Measurements from ENCODE around the gene AQP1.

DNA sequence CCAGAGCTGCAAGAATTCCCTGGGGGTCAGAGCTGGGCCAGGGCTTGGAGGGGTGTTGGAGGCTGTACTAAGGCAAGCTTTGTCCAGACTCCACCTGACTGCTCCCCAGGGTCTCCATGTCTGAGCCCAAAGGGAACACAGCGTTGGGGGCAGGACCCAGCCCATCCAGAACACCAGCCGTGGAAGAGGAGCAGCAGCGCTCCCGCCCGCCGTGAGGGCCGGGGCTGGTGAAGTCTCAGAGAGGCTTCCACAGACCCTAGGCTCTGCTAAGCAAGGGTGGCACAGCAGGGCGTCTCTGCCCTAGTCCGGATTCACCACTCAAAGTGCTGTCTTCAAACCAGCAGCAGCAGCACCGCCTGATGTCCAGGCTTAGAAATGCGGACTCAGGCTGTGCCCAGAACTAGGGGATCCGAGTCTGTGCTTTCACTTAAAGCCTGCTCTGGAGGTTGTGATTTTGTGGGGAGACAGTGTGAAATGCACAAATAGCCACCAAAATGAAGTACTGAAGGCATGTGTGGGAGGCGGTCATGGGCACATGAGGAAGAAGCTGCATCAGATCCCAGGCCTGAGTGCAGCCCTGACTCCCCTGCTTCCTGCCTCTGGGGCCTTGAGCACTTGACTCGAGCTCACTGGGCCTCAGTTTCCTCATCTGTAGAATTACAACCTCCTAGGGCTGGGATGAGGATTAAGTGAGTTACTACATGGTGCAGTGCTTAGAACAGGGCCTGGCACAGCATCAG, 16.6 kb upstream of the AQP1 start:
- peak in 1 of 3 experiments; percentile 8 for TF ChIP-seq CTCF (optimal IDR thresholded peaks at IDR 0.05 in 1 of 3, IDR thresholded peaks at IDR 0.05 in 1 of 3, conservative IDR thresholded peaks at IDR 0.05 in 1 of 3; ENCODE audit: extremely low read depth in 1 of 3, insufficient read depth in 2 of 3, low read length in 3 of 3)
- TF ChIP-seq EZH2 (IDR thresholded peaks at IDR 0.05; ENCODE audit: low read length) = no peak
